Astrocyte of the cerebellum (primary cell): ENCODE measurements around the gene FAM3B.

Source experiments
- DNase-seq: peaks from one replicate; pipeline ENCODE4 v3.0.0-alpha.2; 2011; ENCODE audit warnings: low read depth
- H3K4me3 ChIP-seq: 2 replicates; pipeline ENCODE4 v1.5.1; 2011; ENCODE audit warnings: mild to moderate bottlenecking, low read depth, low read length, moderate library complexity
- CTCF ChIP-seq: IDR thresholded peaks from 2 replicates; pipeline ENCODE4 v1.5.1; 2012; ENCODE audit warnings: low read length, low read depth, moderate library complexity, mild to moderate bottlenecking; ENCODE audit errors: missing control alignments
- in situ Hi-C: cut with HindIII; loops from 2 replicates; pipeline ENCODE4 v1.10.0; 2017; ENCODE audit warnings: low sequenced_read_pairs

FAM3B gene

DNA sequence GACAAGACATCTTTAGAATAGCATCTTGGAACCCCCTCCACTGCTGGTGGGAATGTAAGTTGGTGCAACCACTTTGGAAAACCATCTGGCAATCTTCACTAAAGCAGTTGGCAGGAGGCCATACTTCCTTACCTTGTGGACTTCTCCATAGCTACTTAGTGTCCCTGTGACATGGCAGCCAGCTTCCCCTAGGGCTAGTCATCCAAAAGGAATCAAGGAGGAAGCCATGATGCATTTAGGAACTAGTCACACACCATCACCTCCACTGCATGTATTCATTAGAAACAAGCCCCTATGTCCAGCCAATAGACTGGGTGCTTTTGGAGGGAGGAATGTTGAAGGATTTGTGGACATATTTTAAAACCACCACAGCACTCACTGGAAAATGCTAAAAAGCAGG lies 65.1 kb downstream of the FAM3B start:
- no peak for DNase-seq
- H3K4me3 ChIP-seq: no peak overlapping the region
- in situ Hi-C loops: no loop called here
- no peak for TF ChIP-seq CTCF

DNA sequence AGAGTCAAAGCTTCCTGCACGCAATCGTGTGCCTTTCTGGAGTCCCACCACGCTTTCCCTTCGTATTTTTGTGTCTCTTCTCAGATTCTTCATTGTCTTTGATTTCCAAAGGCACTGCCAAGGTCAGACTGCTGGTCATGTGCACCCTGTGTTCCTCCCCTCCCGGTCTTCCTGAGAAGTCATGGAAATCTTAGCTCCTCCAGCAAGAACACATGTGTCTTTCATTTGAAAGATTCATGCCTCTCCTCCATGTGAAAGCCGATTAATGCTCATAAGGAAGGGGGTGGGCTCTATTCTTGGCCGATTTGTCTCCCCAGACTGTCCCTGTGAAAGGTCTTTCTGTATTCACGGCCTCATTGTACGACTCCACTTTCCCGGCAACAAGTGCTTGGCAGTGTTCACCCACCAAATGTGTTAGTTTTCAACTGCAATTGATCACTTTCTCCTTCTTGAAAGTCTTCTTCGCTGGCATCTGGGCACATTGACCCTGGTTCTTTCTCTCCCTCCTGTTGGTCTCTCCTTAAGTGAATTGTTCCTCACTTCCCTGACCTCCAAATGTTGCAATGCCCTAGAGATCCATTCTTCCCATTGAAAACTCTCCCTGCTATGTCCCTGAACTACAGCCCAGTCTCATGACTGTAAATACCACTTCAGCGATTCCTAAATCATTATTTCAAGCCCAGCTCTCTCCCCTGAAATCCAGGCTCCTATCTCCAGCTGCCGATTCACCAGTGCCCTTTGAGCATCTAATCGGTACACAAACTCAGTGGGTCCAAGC lies 70.6 kb downstream of the FAM3B start:
- no peak for TF ChIP-seq CTCF
- no peak overlapping the region for H3K4me3 ChIP-seq
- in situ Hi-C loops: no loop called here
- no peak for DNase-seq

- DNase-seq: no peak
- no peak for TF ChIP-seq CTCF
- no peak overlapping the region for H3K4me3 ChIP-seq
- in situ Hi-C loops: no loop called here
Measured at GRCh38 chr21:41387824-41388223, 71.2 kb downstream of the FAM3B start.

GRCh38 chr21:41388259-41388658 lies 71.7 kb downstream of the FAM3B start:
- DNase-seq: no peak
- no peak overlapping the region for H3K4me3 ChIP-seq
- no peak for TF ChIP-seq CTCF
- in situ Hi-C loops: no loop called here

GRCh38 chr21:41390043-41390639 lies 73.5 kb downstream of the FAM3B start:
- no peak for TF ChIP-seq CTCF
- in situ Hi-C loops: no loop called here
- no peak overlapping the region for H3K4me3 ChIP-seq
- no peak for DNase-seq

DNA sequence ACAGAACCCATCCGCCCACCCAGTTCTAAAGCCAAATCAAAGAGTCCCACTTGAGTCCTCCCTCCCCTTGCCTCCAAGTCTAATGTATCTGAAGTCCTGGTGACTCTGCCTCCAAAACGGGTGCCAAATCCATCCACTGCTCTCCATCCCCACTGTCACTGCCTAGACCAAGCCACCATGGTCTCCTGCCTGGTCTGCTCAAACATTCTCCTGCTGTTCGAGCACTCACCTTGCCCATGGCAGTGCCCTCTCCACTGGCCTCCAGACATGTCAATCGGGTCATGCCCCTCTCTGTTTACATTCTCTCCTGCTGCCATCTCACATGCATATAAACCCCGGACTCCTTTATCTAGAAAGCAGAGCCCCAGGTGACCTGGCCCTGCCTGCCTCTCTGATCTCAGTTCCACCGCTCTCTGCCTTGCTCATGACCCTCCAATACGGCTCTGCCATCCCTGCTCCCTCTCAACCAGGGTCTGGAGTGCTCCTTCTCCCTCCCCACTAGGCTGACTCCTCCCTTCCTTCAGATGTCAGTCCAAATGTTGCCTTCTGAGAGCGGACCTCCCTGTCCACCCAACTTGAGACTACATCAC lies 77.4 kb downstream of the FAM3B start:
- in situ Hi-C loops: no loop called here
- no peak for DNase-seq
- TF ChIP-seq CTCF: no peak
- no peak overlapping the region for H3K4me3 ChIP-seq
